Activated CD4-positive, alpha-beta T cell treated with anti-CD3 and anti-CD28 coated beads for 1 hour (primary cell): ENCODE results near the gene C19orf18.
A peak's percentile ranks its signal among the peaks of the same experiment; 100 is the strongest.
"Not testable (repeated sequence)": the region's sequence is repeated elsewhere in the genome, so short reads cannot be mapped to it uniquely, and the experiment has no call there.

Experiments
- DNase-seq: peaks from one replicate; pipeline ENCODE4 v3.0.0-alpha.2; 2020

C19orf18 gene

DNA sequence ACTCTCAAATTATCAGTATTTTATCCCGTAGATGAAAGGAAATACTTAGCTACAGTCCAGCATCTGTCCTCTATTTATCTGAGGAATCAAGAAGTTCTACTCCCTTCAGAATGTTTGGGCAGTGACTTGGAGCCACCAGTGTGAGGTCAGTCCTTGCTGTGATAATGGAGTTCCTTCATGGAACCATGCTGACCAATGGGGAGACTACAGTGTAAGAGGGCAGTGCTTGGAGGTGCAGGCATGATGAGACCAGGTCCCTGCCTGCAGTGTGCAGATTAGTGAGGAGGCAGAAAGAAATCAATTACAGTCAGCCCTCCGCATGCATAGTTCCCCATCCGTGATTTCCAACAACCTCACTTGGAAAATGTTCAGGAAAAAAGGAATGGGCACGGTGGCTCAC, at the start of gene C19orf18:
Gene C19orf18 (minus strand): TSS at position 101 of the 400 bp plus-strand sequence. CDS start 102 bp downstream, outside the sequence.
- no peak for DNase-seq

DNA sequence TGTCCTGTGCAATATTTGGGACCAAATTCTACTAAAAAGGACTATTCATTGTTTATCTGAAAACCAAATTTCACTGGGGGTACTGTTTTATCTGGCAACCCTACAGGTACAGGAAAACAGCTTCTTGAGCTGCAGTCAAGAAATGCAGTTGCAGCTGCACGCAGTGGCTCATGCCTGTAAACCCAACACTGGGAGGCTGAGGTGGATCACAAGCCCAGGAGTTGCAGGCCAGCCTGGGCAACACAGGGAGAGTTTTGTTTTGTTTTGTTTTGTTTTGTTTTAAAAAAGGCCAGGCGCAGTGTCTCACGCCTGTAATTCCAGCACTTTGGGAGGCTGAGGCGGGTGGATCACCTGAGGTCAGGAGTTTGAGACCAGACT, 47.9 kb upstream of the C19orf18 start:
- DNase-seq = no peak

DNA sequence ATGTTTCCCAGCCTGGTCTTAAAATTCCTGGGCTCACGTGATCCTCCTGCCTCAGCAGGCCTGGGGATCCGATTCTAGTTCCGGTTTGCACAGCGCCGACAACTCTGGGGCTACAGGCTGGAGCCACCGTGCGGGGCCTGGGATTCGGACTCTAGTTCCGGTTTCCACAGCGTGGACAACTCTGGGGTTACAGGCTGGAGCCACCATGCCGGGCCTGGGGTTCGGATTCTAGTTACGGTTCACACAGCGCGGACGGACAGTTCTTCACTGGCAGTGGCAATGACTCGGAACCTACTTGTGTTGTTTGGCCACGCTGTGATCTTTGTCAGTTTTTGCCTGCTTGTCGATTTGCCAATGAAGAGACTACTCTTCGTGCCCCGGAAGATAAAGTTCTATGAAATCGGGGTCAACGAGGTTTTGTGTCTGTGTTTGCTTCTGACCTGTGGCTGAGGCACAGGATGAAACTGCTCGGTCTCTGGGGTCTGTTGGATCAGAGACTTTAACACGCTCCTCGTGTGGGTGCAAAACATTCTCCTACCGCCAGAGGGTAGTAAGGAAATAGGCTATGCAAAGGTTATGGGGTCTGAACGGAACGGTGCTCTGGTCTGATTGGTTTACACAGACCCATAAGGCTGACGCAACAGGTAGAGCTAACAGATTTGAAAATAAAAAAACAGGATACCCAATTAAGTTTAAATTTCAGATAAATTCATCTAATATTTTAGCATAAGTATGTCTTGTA, 47.4 kb upstream of the C19orf18 start:
- DNase-seq = no peak

DNA sequence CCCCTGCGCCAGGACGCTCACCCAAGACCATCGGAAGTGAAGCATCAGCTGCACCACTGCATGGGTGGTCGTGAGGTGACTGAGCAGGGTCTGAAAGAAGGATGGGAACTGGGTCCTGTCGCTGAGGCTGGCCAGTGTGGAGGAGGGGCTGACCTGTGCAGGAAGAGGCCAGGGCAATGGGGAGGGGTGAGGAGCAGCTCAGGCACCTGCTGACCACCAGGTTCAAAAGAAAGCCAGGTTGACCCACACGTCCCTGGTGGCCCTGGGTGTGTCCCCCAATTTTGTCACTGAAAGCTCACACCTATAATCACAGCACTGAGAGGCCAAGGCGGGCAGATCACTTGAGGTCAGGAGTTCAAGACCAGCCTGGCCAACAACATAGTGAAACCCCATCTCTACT, 45.8 kb upstream of the C19orf18 start:
- no peak for DNase-seq

DNA sequence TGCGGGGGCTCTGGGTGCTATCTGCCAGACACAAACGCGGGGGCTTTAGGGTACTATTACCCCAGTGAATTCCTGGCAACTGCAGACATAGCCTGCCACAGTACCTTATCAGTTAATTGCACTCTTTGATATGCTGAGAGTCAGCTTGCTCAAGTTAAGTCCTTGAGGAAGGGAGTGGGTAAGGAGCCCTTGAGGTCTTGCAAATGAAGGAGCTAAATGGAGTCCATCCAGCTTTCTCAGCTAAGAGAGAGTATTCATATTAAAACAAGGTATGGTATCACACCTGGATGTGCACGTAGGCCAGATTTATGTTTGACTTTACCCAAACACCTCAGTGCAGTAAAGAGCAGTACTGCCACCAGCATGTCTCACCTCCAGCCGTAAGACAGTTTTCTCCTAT, 39.8 kb upstream of the C19orf18 start:
- no peak for DNase-seq

DNA sequence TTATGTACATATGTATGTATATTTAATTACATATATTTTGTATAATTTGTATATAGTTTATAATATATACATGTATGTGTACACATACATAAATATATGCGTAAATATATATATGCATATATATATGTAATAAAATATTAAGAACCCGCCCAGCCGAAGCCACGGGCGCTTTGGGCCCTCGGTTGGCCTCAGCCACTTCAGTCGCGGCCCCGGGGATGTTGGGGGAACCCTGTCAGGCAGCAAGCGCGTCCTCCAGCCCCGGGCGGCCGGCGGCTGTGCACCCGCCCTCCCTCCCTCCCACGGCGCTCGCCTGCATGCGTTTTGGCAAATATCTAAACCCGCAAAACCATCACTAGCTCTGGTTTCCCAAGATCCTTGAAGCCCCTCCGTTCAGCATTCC, 36.2 kb upstream of the C19orf18 start:
- no peak for DNase-seq

DNA sequence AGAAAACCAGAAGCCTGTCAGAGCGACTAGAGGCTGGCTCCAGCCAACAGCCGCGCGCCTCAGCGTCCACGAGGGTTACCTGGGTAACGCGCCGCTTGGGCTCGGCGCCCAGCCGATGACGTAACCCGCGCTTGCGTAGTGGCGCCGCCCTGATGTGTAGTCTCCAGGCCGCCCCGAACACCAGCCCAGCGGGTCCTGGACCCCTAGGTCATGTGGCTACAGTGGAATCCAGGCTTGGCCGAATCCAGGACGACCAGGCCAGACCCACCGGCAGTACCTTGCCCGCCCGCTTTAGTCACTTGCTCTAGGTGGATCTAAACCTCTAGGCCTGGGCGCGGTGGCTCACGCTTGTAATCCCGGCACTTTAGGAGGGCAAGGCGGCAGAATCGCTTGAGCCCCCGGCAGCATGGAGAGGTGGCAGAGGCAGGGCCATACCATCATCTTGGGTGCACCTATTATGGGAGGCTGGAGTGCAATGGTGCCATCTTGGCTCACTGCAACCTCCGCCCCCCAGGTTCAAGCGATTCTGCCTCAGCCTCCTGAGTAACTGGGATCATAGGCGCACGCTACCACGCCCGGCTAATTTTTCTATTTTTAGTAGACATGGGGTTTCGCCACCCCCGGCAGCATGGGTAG, 35.5 kb upstream of the C19orf18 start:
- peak; percentile 29 for DNase-seq

DNA sequence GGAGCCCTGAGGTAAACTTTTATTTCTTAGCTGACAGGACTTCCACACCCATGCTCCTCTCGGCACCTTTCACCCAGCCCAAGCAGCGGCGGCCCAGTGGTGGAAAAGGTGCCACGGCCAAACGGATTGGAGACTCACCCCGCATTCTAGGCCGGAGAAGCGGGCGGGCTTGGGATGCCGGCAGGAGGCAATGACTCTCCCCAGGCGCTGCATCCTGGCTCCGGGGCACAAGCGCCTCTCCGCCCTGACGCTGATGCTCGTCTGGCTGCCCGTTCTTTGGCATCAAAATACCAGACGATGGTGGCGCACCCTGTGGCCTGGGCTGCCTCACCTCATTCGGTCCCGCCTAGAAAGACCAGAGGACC, 34.9 kb upstream of the C19orf18 start:
- DNase-seq = no peak

DNA sequence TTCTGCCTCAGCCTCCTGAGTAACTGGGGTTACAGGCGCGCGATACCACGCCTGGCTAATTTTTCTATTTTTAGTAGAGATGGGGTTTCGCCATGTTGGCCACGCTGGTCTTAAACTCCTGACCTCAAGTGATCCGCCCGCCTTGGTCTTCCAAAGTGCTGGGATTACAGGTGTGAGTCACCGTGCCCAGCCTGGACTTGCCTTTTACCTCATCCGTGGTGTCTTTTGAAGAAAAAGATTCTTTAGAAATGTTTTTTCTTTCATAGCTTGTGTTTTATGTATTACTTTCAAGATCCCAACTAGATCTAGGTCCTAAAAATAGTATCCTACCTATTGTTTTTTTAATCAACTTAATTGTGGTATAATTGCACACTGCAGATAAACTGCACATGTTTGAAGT, 34.5 kb upstream of the C19orf18 start:
- not testable (repeated sequence) for DNase-seq

DNA sequence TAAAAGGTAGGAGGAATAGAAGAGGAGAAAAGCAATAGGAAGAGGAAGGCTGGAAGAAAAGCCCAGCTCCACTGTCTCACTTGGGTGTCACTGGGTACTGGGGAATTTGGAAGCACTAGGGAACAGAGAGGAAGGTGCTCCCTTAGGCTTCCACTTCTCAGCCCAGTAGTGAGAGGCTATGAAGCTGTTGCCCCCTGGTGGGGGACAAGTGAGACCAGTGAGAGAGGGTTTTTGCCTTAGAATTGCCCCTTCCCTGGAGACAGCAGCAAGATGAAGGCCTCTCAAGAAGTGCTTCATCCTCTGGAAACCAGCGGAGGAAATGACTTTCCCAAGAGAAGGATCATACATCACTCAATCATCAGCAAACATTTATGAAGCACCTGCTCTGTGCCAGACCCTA, 33.0 kb upstream of the C19orf18 start:
- no peak for DNase-seq

DNA sequence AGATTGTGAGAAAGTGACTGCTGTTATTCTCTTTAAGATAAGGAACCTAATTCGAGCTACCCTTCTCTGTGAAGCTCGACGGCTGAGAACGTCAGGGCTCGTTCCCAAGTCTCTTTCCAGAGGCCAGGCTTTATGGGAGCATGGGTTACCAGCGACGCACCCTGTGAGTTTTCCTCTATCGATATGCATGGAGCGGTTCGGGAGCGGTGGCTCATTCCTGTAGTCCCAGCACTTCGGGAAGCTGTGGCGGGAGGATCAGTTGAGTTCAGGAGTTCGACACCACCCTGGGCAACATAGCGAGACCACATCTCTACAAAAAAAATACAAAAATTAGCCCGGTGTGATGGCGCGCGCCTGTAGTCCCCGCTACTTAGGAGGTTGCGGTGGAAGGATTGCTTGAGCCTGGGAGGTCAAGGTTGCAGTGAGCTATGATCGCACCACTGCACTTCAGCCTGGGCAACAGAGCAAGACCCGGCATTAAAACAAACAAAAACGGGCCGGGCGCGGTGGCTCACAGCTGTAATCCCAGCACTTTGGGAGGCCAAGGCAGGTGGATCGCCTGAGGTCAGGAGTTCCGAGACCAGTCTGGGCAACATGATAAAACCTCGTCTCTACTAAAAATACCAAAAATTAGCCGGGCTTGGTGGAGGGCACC, 29.0 kb upstream of the C19orf18 start:
- no peak for DNase-seq

DNA sequence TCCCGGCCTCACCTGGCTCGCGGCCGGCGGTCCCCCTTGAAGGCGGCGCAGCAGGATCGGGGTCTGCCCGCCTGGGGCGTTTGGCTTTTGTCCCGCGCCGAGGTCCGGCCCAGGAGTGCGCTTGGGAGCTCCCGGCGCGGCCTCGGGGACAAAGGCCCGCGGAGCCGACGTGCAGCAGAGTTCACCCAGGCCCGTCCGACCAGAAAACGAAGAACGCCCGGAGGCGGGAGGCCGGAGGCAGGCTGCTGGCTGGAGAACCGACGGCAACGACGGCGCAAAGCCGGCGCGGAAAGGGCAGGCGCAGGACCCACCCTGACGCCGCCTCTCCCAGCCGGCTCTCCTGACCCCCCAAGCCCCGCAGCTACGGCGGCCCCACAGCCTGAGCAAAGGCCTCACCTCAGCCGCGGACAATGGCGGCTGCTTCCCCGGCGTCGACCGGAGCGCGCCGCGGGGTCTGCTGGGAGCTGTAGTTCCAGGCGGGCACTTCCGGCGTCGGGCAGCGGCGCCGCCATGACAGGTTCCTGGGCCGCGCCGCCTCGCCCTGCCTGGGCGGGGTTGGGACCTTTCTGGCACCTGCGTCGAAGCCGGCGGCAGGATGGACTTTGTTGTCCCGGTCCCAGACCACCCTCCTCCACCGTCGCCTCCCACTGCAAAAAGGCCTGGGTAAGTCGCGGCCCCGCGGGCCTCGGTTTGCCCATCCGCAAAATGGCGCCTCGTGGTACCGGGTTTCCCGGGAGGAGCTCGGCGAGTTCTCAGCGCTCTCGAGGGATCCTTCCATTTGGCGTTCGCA, 28.2 kb upstream of the C19orf18 start, which contains the start of gene ZNF606:
Gene ZNF606 (minus strand): TSS at position 437 of the 790 bp plus-strand sequence. CDS start 1,501 bp downstream, outside the sequence.
- DNase-seq = peak; percentile 77

DNA sequence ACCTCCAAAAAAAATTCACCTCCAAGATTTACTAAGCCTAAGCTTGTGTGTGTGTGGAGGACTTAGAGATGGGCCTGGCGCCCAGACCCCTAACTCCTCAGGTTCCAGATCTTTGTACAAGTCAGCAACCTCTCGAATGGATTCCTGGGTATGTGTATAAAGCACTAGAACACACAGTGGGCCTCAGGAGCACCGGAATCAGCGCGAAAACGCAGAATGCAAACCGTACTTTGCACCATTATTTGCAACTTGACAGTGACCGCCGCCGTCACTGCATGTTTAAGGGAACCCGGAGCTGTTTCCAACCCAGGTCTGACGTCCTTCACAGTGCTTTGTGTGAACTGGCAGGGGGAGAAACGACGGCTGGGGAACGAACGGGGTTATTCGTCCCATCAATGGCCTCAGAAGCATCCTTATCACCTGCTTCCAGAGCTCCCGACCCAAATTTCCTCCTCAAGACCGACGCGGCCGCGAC, 27.6 kb upstream of the C19orf18 start:
- no peak for DNase-seq

DNA sequence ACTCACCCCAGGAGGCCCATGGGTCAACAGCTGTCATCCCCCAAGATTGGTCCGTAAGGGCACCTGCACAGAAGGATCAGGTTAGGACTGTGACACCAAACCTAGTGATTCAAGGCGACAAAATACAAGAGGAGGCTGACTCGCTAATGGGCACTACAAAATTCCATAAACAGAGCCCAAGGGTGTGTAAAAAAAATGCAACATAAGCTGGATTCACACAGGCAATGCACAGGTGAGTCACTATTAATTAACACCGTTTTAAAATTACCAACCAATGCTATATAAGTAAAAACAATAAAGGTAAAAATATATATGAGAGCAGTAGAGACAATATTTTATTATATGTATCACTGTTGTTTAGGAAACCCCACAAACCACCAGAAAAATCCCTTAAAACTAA, 26.3 kb upstream of the C19orf18 start:
- no peak for DNase-seq

DNA sequence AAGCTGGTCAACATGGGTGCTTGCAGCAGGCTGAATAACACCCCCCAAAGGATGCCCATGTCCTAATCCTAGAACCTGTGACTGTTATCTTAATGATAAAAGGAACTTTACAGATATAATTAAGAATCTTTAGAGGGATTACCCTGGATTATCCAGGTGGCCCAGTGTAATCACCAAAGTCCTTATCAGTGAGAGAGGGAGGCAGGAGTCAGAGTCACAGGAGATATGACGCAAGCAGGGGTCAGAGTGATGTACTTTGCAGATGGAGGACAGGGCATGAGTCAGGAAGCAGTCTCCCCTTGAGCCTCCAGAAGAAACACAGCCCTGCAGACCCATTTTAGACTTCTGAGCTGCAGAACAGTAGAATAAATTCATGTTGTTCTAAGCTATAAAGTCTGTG, 18.5 kb upstream of the C19orf18 start:
- no peak for DNase-seq

DNA sequence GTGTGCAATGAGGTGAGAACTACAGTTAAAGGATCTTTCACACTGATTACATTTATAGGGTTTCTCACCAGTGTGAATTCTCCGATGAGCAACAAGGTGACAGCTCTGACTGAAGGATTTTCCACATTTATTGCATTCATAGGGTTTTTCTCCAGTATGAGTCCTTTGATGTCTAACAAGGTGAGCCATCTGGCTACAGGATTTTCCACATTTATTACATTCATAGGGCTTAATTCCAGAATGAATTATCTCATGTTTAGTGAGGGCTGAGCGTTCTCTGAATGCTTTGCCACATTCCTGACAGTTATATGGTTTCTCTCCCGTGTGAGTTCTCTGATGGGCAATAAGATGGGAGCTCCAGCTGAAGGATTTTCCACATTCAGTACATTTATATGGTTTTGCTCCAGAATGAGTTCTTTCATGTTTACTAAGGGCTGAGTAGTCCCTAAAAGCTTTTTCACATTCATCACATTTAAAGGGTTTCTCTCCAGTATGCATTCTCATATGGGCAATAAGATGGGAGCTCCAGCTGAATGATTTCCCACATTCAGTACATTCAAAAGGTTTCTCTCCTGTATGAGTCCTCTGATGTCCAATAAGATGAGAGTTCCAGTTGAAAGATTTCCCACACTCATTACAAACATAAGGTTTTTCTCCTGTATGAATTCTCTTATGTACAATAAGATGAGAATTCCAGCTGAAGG, 4.4 kb upstream of the C19orf18 start:
- no peak for DNase-seq

DNA sequence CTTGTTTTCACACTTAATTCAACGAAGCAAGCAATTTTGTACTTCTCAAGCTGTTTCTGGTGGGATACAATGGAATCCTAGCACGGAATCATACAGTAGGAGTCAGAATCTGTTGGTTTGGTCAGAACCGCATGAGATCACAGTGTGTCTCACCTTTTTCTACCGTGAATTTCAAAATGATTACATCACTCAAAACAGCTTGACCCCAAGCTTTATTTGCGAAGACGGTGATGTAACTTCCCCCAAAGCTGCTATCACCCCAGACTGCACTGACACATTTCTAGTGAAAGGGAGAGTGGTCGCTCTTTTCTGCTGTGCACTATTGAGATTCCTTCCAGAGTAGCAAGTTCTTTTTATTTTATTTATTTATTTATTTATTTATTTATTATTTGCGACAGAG, 9.6 kb downstream of the C19orf18 start:
- DNase-seq = no peak

DNA sequence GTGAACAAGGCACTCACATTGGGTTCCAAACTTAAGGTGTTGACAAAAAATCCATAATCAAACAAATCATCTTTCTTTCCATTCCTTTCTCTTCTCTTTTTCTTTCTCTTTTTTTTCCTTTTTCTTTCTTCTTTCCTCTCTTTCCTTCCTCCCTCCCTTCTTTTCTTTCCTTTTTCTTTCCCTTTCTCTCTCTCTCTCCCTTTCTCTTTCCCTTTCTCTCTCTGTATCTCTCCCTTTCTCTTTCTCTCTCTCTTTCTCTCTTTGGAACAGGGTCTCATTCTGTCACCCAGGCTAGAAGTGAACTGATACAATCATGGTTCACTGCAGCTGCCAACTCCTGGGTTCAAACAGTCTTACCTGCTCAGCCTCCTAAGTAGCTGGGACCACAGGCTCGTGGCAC, 12.5 kb downstream of the C19orf18 start:
- no peak for DNase-seq

DNA sequence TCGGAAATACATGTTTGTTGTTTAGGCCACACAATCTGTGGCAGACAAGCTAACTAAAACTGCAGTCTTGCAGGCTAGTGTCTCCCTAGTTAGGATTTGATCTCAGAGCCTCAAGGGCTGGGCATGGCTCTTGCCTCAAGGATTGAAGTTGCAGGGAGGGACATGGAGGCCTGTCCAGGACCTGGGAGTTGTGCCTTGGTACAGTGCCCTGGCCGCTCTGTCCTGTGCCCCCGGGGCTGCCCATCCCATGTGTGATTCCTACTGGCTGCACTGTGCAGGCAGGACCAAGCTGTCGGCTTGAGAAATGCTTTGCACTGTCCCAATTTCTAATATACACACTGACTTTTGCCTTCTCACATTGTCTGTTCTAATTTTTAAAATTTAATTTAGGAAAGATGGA, 19.3 kb downstream of the C19orf18 start:
- DNase-seq = no peak

DNA sequence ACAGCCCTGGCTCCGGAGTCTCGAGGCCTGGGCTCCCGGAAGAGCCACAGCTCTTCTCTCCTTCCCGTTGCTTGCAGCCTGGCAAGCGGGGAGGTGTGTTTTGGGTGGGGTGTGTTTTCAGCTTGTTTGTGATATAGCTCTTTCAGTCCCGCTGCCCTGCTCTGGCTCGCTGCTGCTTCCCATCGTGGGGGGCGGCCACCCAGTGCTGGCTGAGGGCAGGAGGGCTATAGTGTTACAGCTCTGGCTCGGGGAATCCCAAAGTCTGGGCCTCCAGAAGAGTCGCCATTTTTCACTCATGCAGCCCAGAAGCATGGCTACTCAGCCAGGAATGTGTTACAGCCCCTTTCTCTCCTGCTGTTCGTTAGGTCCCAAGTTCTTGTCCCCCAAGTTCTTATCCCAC, 24.6 kb downstream of the C19orf18 start:
- DNase-seq = no peak

DNA sequence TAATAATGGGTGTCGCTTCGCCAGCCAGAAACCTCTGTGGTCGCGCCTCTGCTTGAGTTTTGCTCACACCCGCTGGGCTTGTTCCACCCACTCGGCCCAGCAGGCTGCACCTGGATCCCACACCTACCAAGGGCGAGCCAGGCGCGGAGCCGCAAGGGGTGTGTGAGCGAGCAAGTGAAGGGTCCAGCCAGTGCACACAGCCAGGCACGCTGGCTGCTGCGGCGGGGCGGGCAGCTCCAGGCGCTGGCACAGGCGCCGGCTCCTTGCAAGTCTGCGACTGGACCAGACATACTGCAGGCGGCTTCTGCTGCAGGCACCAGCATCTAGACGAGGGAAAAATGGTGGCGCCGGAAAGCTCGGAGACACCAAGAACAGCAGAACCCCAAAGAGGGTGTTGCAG, 25.0 kb downstream of the C19orf18 start:
- no peak for DNase-seq

DNA sequence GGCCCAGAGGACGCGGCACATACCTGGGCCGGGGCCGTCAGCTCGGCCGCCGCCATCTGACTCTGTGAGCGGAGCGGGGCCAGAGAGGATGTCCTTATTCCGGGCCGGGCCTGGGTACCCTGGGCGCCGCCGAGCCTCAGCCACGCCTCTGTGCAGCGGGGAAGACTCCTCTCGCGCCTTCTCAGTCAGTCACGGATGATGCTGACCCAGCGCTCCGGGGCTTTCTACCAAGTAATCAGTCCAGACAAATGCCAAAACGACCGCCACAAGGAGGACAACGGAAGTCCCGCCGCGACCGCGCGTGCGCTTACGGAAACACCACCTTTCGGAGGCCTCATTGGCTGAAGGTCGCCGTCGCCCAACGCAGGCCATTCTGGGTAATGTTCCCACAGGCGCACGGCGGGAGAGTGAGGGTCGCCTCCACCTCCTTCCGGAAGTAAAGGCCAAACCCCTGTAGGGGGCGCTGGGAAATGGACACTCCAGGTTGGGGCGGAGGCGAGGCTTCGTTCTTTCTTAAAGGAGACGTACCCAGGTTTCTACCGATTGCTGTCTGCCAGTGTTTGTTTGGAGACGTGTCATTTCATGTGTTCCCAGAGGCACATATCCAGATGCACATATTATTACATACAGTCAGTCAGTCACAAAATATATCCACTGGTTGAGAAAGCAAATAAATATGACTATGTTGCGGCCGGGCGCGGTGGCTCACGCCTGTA, 26.8 kb downstream of the C19orf18 start, which contains the start of gene ZNF256:
Gene ZNF256 (minus strand): TSS at position 288 of the 716 bp plus-strand sequence. CDS start 232 bp downstream, at position 56.
- peak; percentile 78 for DNase-seq
